TTC549 (cell line): ENCODE results near the gene HEPACAM.

Source experiments
- FAIRE-seq: peaks from 2 replicates; lab custom pipeline; 2012; peaks lifted over from hg19 to GRCh38; lab: Jason Lieb, UNC

Gene HEPACAM

DNA sequence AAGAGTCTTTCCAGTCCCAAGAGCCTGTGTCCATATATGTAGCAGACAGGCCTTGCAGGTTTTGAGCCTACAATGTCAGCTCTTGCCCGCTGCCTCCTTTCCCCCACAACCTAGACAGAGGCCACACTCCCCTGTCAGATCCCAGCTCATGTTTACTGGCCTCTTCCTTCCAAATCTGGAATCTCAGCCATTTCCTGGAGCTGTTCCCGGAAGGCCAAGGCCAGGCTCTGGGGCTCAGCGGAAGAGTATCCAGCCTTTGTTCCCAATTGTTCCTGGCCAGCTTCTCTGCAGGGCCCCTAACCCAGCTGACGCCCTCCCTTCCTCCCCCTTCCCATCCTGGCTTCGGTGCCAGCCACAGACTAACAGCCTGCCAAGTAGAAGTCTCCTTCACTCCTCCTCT is 37.1 kb downstream of the HEPACAM start:
- no peak for FAIRE-seq

DNA sequence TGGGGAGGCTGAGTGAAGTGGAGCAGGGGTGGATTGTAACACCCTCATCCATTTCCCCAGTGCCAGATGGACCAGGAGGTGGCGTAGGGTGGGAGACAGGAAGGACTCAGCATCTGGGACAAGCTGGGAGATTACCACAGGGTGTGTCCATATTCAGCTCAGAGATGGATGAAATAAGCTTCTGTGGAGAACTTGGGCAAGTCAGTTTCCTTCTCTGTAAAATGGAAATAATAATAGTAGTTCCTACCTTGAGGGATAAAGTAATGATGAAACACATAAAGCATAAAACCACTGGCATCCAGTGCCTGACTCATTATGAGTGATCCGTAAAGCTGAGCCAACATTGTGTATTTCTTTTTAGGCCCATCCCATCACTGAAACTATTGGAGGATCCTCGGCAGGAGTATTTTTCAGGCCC is 37.6 kb downstream of the HEPACAM start:
- FAIRE-seq = no peak

DNA sequence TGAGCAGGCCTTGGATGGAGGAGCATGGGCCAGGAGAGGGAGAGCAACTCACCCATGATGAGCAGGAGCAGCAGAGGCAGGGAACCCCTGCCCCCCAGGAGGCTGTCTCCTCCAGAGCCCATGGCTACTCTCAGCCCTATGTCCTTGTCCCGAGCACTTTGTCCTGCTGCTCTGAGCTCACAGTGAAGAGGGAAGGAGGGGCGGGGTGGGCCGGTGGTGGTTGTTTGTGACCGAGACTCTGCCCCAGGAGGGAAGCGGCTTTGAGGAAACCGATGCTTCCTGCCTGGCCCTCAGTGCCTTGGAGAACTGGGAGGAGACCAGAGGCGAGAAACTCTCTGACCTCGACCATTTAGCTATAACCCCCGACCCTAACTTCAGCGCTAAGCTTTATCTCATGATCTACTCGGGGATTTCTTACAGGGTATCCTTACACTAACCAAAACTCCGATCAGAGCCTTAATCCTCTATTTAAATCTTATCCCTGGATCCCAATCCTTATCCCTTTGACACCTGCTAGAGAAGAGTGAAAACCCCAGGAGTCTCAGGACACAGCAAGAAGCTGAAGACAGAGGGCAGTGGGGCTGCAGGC is 38.1 kb downstream of the HEPACAM start, which contains the start of gene ROBO4:
TSS of gene ROBO4 (minus strand) at position 192 of the 589 bp plus-strand sequence. CDS start at position 122, 70 bp downstream.
- FAIRE-seq = no peak

DNA sequence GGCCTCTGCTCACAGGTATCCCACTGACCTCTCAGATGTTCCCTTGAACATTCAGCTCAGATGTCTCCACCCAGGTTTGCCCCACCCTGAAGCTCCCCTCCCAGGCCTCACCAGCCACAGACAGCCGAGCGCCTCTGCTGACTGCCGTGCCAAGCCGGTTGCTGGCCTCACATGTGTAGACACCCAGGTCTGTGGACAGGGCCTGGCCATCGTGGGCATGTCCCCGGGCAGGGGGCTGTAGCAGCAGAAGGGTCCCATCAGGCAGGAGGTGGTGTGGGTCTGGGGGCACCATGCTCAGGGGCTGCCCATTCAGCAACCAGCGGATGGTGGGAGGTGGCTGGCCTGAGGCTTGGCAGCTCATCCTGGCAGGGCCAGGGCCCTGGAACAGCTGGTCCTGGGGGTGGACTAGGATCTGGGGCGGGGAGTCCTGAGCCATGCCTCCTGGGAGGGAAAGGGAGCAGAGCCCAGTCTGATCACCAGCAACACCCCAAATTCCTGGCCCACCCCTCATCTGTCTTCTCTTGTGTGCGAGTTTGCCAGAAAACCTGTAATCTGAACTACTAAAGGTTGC is 38.9 kb downstream of the HEPACAM start:
- FAIRE-seq = no peak

DNA sequence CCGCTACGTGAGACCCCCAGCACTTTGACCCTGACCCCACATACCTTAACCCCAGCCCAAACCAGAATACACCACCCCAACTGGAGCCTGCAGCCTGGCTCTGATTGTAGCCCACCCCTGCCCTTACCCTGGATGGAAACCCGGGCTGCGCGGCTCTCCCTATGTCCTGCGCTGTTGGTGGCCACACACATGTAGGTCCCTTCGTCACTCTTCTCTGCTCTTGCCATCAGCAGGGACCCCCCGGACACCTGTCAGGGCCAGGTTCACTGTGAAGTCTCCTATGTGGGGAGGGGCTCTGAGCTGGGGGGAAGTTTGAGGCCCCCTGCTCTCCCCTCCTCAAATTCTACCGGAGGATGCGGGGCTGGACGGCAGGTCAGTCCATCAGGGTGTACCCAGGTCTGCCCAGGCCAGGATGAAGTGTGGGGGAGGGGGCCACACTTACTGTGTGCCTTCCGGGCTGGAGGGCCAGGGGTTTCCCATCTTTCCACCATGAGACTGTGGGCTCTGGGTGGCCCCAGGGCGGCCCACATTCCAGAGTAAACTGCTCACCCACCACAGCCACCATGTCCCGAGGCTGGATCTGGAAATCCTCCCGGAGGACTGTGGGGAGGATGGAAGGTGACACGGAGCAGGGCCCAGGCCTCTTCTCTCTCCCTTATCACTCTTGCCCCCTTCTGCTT is 39.6 kb downstream of the HEPACAM start:
- FAIRE-seq = no peak

DNA sequence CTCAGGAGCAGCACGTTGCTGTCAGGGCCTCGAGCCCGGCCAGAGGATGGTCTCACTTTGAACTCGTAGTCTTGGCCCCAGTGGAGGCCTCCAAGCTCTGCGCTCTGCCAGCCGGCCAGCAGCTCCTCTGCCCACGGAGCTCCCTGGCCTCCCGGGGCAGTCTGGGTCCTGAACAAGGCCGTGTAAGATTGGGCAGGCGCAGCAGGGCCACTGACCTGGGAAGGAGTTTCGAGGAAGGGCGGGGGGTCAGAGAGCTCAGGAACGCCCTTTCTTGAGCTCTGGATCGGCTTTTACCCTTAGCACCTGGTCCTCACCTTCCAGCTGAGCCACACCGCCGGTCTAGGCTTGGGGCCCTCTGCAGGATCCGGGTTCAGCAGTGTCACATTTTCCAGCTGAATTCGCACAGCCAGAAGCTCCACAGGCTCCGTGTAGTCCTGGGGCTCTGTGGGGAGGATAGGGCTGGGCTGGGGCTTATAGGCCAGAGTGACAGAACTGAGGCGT is 40.3 kb downstream of the HEPACAM start:
- FAIRE-seq = no peak

DNA sequence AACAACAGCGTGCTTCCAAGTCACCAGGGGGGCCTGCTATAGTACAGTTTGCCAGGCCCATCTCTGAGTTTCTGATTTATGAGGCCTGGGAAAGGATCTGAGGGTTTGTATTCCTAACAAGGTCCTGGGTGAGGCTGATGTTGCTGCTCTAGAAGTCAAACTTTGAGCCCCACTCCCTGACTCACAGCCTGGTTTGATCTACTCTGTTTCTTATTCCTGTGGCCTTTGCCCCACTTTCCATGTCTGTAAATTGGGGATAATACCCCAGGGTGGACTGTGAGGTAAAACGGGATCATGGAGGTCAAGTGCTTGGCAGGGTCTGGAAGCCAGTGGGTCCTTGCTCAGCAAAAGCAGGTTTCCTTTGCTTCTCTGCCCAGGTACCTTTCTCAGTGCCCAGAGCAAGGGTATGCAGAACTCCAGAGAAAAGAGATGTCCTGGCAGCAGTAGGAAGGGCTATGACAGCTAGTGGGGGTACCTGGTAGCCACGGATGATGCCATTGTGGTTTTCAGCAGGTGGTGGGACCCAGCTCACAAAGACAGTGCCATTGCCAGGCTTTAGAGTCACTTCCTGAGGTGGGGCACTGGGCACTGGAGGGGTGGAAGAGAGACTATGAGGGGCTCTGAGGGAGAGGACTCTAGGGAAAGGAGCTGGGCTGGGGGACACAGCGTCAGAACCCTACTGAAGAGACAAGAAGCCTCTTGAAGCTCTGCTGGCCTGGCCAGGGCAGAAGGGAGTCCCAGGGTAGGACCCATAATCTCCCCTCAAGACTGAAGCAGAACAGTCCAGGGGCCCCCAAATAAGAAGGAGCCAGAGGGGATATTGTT is 41.0 kb downstream of the HEPACAM start:
- FAIRE-seq = no peak

DNA sequence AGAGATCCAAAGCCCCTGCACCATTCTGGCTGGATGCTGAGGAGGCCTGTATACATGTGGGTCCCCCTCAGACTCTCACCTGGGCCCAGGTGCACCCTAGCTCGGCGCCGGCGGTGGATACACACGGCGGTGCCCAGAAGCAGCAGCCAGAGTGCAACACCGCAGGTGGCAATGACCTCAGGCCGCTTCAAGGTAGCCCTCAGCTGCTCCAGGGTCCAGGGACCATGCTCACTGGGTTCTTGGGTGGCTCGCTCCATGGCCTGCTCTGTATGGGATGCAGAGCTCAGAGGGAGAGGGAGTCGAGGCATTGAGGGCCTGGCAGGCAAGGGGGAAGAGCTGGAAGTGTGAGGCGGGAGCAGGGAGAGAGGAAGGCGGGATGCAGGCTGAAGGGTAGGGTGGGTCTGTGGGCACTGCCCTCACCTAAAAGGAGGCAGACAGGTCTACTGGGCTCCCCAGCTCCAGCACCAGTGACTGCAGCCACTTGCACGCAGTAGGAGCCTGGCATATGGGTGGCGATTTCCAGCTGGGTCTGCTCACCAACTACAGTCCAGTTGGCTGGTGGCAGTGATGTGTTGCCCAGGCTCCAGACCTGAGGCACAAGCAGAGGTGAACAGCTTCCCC is 42.0 kb downstream of the HEPACAM start:
- FAIRE-seq = no peak

DNA sequence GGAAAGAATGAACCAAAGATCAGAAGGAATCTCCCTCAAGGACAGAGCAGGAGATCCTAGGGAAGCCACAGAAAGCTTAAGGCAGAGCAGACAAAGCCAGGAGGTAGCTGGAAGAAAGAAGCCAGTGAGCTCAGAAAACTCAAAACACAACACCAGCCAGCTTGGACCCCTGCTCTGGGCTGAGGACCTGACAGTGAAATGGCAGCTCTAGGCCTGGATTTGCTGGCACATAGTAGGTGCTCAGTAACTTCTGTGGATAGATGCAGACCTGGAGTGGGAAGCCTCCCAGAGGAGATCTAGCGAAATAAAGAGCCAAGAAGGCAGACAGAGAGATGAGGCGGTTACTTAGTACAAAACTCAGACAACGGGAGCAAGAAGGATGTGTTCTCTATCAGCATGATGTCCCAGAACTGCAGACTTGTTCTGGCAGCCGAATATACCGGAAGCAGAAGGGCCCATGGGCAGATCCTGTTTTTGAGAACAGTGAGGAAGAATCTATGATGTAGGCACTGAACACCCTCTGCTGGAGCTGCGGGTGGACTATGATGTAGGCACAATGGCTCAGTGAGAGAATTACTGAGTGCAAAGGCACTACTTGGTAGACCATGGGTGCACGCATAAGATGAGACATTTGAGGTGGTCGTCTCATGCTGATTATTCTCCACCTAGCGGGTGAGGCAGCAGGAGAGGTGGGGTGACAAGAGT is 42.9 kb downstream of the HEPACAM start:
- FAIRE-seq = no peak

DNA sequence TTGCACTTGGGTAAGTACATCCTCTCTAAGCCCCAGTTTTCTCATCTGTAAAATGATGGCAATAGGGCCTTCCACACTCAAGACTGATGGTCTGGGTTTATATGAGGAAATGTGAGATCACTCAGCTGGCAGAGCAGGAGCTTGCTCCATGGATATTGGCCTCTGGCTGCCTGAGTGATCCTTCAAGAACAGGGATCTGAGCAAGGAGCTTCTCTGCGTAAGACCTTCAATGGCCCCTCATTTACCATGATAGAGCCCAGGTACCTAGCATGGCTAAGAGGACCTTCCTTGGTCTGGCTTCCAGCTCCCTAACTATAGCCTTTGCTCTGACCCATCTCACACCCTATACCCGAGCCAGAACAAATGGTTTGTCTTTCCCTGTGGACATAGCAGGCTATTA is 43.7 kb downstream of the HEPACAM start:
- no peak for FAIRE-seq

DNA sequence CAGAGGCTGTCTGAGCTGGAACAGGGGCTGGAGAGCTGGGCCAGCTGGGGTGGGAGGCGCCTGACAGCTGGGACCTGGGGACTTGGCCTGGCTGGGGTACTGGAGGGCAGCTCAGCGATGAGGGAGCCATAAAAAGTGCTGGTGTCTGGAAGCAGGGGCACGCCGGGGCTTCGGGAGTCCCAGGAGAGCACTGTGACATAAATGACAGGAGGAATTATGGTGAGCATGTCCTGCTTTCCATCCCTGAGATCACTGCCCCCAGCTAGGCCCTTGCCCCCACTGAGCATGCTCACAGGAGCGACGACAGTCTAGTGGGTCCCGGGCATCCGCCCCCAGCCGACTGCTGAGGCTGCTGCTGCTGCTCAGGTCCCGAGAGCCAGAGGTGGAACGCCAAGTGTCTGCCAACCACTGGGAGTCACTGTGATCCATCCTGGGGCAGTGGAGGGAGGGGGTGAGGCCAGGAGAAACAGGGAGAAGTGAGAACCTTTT is 44.4 kb downstream of the HEPACAM start:
- FAIRE-seq = no peak

DNA sequence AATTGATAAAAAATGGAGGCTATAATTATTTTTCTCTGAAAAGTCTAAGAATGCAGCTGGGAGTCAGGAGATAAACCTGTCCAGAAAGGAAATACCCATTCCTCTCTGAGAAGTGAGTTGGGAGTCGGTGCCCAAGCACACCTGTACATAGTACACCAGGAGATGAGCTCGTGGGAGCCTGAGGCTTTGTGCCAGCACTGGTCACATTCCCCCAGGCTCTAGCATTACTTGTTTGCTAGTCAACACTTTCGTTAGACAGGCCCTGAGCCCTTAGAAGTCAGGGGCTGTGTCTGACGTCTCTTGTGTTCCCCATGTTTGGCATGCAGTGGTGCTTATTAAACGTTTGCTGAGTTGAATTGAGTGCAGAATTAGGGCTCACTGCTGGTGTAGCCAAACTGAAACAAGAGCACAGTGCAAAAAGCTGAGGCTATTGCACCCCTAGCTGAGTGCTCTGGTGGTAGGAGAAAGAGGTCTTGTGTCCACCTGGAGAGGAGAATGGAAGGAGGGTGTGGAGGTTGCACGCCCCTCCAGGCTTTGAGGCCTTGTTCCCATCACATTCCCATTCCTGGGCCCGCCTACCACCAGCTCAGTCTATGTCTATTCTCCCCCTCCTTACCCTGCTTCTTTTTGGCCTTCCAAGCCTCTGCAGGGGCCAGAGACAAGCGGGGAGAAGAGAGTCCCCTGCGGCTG is 45.0 kb downstream of the HEPACAM start:
- FAIRE-seq = no peak

DNA sequence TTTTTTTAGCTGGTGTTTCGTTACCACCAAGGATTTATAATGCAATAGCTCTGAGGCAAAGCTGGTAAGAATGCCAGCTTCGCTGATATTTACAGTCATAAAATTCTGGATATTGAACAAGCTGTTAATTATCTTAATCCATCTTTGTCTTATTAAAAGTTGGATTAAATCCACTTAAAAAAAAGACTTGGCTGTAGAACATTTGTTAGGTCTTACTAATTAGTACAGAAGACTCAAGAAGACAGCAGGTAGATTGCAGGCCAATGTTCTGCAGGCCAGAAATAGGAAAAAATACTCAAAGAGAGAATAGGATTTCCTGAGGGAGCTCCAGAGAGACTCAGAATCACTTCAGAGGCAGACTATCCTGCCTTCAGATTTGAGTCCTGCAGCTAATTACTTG is 45.7 kb downstream of the HEPACAM start:
- no peak for FAIRE-seq

DNA sequence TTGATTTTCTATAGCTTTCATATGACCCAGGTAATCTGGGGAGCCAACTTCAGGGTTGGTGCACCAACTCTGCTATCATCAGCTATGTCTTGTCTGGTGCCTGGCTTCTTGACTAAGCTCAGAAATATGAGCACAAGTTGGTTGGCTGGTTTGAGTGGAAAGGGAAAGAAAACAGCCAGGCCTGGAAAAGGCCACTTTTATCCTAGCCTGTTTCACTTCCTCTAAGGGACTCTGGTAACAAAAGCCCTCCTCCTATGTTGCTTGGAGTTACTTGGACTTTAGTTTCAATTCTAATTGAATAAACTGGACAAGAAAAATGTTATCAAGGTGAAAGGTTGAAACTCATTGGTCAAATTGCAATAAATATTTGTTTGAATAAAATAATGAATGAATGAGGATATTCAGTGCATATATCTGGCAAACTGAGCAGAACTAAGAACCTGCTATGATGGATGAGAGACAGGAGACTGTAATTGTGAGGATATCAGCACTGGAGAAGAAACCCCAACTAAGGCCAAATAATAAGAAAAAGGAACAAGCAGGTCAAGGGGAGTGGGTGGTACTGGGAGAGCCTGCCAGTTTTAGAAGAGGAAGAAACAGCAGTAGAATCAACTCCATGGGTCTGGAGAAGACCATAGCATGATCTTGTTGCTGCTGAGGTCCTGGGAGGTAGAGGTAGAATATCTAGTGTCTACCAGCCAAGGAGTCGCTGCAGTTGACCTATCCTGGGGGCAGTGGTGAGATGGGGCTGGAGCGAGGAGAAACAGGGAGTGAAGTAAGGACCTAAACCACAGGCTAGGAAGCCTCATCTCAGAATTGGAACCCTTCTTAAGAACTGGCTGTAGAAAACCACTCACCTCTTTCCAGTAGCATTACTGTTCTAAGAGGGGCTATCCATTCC is 46.4 kb downstream of the HEPACAM start:
- no peak for FAIRE-seq

DNA sequence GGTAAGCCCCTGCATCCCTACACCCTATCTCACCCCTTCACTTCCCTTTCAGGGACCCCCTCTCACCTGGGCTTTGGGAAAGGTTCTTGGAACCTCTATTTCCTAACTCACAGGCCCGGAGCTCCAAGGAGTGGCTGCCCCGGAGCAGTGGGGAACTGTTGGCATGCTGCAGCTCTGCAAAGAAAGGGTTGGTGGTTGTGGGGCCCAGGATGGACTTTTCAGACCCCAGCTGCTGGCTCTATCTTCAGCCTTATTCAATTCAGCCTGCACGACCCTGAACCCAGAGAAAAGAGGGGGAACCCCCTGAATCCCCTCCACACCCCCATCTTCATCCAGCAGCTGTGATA is 48.2 kb downstream of the HEPACAM start:
- FAIRE-seq = no peak

DNA sequence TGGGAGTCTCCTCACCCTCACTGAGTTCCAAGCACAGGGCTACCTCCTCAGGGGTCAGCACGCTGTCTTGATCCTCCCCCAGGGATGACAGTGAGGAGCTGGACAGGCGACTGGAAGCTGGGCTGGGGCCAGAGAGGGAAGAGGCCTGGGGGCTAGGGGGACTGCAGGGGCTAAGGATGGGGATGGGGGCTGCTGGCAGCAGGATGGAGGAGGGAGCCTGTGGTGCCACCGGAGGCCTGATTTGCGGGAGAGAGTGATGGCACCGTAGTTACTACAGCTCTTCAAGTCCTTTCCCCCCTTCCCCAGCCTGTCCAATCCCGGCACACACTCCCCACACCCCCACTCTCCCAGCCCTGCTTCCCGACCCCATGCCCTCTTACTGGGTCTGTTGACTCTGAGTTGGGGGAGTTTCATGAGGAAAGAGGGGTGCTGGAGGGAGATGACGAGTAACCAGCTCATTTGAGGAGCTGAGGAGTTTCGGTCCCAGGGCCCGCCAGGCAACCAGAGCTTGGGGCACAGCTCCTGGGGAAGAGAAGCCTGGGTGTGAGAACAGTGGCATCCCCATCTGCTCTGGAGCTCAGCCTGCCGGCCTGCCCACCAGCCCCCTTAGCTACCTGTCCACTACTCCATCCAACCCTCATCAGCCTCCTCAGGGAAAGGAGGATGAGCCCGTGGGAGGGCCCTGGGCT is 48.7 kb downstream of the HEPACAM start:
- no peak for FAIRE-seq

DNA sequence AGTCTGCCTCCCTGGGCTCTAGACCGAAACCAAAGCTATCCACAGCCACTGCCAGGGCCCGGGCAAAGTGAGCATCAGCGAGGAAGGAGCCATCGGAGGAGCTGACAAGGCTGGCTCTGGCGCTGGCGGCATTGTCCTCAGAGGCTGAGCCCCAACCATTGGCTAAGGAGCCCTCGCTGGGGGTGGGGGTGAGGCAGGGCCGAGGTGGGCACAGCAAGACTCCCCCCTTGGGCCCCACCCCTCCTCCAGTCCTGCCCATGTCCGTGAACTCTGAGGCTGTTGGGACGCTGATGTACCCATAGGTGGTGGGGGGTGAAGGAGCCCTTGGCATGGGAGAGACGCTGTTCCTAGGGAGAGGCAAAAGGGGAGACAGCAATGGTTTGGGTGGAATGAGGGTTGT is 49.4 kb downstream of the HEPACAM start:
- FAIRE-seq = no peak

DNA sequence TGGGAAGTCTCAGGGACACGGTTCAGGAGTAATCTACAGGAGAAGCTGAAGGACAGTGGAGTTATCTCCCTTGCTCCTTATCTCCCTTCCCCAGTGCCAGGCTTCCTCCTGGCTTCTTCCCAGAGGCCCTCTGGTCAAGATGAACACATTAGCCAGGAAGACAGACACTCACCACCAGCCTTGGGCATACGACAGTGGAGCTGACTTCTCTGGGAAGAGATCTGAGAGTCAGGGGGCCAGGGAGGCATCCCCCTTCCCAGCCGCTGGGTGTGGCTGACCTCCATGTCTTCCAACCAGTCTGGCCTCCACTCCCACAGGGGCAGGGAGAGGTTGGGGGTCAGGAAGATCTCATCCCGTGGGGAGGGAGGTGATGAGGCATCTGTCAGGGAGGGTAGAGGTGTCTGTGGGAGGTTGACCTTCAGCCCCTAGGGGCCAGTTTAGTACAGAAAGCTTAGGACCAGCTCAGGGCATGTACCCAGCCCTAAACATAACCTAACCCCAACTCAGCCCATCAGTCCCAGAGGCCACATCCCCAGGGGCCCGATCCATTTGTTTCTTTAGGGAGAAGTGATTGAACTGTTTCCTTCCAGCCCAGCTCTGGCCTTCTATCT is 50.9 kb downstream of the HEPACAM start:
- no peak for FAIRE-seq

DNA sequence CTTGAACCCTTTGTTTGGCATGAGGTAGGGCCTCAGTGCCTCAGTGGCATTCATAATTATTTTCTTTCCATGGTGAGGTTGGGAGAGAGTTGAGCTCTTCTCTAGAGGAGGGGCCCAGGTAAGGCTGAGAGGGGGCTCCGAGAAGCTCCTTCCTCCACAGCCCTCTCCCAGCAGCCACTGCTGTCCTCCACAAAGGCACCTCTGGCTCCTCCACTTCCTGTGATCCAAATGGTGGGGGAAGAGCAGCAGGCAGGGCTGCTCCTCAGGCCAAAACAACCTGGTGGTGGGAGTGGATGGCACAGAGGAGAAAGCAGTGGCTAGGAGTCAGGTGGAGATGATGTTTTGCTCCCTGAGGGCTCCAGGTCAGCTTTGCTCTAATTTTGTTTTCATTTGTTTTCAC is 51.5 kb downstream of the HEPACAM start:
- FAIRE-seq = no peak
